NCI-H1105 treated with DMSO at 0.1 percent for 48 hours (cell line): ENCODE measurements around the gene ALDH3B2.
"Not testable (repeated sequence)": the region's sequence is repeated elsewhere in the genome, so short reads cannot be mapped to it uniquely, and the experiment has no call there.

Experiments
- DNase-seq: peaks from one replicate; lab custom pipeline; 2025; lab: John Stamatoyannopoulos, UW

ALDH3B2 gene

DNA sequence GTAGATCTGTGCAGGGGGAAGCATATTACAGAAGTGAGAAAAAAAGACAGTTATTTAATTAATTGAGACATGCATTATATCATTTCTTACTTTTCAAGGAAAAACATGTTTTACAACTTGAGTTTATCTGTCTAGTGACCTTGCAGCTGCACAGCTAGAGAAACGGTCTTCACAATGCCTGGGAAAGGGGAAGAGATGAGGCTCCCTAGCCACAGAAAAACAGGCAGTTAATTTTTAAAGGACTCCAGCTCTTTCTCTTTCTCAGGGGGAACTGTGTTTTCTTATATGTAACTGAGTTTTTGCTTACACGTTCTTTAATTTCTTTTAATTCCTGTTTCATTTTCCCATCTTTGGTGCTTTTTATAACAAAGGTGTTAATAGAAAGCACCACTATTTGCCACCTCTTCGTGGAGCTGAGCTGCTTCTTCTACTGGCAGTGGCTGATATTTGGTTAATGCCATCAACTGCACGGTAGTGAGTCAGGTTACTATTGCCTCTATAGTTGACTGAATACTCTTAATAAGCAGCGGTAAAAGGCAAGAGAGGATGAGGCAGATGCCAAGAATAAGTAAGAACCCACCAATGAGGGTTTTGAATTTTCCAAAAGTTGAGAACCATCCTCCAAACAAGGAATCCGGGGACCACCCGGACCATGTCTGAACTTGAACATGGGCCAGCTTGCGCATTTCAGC is 11.4 kb upstream of the ALDH3B2 start:
- not testable (repeated sequence) for DNase-seq

DNA sequence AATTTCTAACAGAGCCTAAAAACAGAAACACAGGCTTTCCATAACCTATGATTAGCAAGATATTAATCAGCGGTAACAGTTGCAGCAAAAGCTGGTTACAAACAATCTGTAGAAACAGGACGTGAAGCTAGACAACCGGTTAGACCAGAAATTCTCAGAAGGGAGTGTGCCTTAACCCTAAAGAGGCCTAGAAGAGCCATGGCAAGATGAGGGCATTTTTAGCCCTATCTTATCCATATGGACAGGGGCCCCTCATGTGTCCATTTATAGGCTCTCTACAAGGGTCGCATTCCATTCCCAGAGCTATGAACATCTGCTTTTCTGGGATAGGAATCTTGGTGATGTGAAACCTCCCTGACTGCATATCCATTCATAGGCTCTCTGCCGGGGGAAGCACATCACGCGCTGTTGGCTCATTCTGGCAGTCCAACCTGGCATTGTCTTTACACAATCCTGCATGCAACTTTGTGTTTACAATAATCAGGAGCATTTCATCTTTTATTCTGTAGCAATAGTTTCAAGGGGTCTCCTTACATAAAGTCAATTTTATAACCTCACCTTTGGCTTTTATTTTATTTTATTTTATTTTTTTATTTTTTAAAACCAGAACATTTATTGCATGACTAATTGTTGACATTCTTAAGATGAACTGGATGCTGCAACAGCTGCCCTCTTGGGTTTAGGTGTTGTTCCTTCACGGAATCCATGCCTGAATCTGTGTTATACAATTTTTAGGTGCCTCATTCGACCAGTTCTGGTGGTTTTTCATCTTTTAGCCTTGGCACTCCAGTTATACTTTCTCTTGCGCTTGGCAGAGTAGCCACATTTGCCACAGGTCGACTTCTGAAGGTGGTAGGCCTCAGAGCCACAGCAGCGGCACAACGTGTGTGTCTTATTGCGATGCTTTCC is 8.0 kb upstream of the ALDH3B2 start:
- DNase-seq: not testable (repeated sequence)

DNA sequence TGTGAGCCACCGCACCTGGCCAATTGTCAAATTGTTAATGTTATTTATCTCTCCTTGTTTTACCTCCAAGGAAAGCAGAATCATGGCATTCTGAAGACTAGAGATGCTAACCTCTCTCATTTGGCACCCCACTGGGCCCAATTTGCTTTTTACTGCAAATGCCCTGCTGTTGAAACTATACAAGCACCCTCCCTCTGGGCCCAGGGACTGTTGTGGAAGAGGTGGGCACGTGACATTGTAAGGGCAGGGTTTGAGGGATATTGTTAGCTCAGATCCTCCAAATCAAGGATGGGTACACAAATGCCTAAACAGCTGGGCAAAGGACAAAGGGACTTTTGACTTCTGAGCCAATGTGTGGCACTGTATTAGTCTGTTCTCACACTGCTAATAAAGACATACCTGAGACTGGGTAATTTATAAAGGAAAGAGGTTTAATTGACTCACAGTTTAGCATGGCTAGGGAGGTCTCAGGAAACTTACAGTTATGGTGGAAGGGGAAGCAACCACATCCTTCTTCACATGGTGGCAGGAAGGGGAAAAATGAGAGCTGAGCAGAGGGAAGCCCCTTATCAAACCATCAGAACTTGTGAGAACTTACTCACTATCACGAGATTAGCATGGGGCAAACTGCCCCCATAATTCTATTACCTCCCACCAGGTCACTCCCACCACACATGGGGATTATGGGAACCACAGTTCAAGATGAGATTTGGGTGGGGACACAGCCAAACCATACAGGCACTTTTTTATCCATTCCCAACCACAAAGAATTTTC is 6.5 kb upstream of the ALDH3B2 start:
- no peak for DNase-seq

DNA sequence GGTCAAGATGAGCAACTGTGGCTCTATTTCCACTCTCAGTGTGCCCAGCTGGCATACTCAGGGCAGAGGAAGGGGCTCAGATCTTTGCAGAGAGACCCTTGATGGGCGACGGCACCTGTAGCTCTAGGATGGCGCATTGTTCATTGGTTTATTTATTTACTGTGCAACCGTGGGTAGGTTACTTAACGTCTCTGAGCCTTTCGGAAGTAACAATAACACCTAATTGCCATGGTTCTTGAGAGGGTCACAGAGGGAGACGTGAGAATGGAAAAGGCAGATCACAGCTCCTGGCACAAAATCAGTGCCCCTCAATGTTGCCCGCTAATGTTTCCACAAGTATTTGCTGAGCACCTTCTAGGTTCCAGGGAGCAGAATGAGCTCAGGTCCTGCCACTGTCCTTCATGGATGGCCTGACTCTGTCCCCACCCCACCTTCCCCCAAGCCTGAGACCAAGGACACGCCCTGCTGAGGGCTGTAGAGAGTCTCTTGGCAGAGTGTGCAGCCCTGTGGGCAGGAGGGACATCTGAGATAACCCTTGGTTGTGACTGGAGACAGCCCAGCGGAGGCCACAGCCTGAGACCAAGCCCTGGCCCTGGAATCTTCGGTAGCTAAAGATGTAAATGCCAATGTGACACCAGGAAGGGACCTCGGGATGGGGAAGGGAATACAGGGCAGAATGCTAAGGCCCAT is 780 bp upstream of the ALDH3B2 start:
- no peak for DNase-seq

DNA sequence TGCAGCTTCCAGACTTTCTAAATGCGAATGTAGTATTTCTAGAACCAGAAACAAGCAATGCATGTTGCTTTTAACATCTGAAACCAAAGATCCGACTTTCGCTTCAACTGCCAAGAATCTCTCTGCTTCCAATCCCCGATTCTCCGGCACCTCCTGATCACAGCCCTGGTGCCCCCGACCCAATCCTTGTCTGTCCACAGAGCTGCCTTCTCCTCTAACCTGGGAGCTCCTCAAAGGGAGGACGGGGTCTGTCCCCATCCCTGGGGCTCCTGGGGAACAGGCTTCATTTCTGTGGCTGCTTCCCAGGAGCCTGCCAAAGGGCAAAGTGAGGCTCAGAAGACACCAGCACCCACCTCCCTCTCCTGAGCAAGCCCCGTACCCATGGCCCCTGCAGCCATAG is 521 bp downstream of the ALDH3B2 start:
- DNase-seq: no peak

DNA sequence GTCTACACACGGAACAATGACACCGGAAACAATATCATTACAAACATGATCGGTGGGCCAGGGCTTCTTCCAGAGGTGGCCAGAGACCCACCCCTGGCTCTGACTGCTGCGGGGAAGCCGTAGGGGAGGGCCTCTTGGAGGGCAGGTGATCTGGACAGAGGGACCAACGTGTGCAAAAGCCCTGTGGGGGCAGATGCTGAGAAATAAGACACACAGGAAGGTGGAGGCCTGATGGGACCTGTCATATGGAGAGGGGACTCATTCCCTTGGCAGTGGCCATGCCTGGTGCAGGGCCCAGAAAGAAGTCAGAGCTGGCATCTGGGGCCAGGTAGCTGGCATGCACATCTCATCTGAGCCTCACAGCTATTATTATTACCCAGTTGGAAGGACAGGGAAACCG is 1.1 kb downstream of the ALDH3B2 start:
- no peak for DNase-seq

DNA sequence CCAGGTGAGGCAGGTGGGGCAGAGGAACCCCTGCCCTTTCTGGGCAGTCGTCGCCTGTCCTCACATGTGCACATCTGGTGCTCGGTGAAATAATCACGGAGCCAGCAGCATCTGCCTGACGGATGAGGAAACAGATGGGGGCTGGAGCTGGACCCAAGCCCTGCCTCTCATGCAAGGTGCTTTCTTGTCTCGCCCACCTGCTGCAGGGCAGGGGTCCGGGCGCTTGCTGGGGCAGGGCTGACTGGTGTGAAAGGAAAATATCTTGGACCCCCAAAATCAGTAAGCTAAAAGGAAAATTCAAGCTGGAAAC is 3.3 kb downstream of the ALDH3B2 start:
- DNase-seq: no peak

DNA sequence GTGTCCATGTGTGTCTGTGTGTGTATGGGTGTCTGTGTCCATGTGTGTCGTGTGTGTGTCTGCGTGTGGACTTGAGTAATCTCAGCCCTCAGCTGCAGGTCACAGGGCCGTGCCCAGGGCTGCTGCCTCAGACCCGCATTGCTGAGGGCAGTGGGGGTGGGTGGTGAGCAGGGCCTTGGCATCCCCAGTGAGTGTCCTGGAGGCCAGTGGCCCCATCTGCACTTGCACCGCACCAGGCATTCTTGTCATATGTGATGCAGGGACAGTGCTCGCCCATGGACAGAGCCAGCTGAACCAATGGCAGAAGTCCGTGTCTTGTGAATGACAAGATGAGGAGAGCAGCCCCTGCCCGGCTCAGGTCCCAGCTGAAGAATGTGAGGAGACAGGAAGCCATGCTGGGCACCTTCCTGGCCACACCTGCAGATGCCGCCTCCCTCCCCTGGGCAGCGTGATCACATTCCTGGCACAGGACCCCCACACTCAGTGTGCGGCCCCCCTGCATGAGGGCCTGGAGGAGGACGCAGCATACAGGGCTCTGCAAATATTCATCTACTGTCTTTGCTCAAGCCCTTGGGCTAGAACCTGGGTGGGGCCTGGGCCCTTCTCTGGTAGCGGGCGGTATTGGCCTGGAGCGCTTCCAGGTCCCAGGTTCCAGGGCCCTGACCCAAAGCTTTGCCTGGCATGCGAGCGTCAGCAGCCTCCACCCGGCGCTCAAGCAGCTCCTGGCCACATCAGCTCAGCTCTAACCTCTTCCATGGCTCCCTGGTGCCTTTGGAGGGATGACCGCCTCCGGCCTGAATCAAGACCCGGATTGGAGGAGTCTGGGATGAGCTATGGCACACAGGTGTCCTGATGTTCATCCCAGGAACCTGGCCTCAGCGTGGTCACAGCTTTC is 3.9 kb downstream of the ALDH3B2 start:
- no peak for DNase-seq

DNA sequence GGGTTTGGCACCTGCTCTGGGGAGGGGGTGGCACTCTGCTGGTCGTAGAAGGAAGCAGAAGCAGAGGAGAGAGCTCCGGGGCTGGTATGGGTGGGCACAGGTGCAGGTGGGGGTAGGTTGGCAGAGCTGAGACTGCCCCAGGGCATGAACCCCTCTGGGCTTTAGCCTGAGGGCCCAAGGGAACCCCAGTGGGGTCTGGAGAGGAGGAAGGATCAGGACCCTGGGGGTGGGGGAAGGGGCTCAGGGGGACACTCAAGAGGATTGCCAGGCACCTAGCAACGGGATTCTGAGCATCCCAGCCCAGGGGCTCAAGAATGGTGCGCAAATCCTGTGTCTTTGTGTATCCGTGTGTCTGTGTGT is 6.3 kb downstream of the ALDH3B2 start:
- no peak for DNase-seq

DNA sequence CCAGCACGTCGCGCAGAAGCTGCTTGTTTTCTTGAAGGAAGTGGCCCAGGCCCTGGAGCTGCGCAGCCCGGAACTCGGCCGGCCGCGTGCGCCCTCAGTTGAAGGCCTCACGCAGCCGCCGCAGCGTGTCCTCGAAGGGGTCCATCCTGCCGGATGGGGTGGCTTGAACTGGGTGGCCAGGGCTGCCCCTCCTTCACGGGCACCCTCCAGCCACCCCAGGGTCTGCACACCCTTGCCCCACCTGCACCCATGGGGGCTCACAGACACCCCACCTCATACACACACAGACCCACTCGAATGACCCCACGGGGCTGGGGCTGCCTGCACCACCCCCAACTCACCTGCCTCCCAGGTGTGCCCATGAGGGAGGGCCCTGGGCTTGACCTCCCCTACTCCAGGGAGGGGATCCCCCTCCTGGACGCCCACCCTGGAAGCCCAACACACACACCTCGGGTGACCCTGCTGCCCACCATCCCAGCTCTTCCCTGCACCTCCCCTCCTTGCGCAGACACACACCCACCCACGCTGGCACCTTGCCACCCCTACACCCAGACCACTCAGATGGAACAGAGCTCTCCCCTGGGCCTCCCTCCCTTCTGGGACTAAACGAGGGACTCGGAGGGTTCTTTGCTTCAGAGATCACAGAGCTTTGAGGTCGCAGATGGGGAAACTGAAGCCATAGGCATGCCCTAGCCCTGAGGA is 6.8 kb downstream of the ALDH3B2 start:
- DNase-seq: no peak

DNA sequence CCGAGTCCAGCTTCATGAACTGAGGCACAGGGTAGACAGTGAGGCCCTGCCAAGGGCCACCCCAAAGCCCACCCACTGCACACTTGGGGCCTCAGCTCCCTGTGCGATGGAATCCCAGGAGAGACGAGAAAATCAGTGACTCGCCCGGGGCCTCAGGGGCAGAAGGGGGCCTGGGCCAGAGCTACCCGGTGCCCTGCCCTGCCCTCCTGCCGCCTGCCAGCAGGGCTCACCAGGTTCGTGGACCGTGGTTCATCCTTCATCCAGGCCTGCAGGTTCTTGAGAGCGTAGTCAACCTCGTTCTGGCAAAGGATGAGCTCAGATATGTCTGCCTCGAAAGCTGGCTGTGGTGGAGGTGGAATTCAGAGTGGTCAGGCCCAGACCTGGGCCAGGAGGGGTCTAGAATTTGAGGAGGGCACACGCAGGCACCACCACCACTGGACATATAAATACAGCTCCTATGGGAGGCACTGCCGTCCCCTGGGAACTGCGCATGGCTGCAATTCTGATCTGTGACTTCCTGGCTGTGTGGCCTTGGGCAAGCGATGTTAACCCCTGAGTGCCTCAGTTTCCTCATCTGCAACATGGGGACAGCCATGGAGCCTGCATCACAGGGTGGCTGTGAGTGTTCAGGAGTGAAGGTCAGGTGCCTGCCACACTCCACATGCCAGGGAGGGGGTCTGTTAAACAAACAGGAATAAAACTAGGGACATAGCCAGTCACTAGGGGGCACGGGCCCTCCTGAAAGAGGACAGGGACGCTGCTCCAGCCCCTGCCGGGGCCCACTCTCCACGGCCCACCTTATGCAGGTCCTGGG is 7.5 kb downstream of the ALDH3B2 start:
- no peak for DNase-seq

DNA sequence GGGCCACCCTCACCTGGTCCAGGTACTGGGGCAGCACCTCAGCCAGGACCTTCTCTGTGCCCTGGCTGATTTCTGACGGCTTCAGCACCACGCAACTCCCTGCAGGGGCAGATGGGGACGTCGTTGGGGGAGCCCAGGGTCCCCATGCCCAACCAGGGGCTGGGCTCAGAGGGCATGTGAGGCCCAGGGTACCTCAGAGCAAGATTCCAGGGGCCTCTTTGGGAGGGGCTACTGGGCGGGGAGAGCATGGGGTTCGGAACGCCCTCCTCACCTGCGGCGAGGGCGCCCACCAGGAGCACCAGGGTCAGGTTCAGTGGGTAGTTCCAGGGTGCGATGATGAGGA is 8.1 kb downstream of the ALDH3B2 start:
- DNase-seq: no peak

DNA sequence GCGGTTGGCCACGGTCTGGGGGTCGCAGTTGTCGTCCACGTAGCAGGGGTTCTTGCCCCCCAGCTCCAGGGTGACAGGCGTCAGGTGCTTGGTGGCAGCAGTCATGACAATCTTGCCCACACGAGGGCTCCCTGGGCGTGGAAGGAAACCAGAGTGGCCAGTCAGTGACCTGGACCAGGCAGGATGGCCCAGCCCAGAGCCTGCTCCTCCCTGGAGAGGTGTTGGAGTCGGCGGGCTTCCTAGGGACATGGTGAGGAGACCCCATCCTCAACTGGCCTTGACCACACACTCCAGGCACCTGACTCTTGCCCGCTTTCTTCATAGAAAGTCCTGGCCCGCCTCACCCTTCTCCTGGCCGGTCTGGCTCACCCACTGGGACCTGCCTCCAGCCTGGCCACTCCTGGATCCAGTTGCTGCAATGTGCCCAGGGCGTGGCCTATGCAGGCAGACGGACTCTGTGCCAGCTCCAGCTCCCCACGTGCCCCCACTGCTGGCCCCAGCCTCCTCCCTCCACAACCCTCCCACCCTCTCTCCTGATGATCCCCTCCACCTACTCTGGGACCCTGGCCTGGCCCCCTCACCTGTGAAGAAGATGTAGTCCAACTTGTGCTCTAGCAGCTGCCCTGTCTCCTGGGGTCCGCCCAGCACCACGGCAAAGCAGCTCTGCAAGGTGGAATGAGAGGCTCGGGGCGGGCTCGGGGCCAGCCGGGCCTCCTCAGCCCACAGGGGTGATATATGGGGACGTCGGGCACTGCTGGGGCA is 8.7 kb downstream of the ALDH3B2 start:
- no peak for DNase-seq

DNA sequence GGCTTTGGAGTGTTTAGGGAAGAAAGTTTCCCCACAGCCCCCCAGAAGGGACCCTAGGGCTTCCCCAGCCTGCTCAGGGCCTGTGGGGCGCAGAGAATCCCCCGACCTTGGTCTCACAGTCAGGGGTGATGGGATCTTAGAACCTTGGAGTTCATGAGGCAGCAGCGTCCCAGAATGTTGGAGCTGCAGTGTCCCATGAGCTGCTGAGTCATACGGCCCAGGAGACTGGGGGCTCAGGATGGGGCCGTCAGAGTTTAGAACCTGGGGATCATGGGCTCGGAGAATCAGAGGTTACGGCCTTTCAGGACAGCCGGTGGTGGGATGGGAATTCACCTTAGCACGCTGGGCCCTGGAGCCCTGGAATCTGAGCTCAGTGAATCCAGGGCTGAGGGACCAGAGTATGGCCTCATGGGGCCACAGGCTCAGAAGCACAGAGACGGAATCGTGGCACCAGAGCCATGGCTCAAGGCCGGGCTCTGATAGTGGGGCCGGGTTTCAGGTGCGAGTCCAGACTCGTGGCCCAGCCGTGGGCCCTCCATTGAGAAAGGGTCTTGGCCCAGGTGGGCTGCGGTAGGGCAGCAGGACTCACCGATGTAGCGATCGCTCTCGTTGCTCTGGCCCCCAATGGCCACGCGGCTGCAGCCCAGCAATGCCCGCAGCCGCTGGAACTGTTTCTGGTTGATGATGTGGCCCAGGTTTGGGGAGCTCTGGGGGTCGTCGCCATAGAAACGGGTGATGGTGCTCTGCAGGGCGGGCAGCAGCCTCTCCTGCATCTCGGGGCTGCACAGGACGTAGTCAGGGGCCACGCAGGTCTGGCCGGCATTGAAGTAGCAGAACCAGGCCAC is 9.5 kb downstream of the ALDH3B2 start:
- DNase-seq: no peak

DNA sequence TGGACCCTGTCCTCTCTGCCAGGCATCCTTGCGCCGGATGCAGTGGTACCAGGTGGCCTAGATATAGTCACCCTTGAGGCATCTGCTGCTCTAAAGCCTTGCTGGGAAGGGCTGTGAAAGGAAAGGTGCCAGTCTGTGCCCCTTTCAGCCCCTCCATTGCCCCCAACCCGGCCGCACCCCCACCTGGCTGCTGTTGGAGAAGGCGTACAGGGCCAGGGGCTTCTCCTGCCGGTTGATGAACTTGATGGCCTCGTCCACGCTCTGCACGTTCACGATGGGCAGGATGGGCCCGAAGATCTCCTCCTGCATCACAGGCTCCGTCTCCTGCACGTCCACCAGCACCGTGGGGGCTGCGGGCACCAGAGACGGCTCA is 10.2 kb downstream of the ALDH3B2 start:
- no peak for DNase-seq

DNA sequence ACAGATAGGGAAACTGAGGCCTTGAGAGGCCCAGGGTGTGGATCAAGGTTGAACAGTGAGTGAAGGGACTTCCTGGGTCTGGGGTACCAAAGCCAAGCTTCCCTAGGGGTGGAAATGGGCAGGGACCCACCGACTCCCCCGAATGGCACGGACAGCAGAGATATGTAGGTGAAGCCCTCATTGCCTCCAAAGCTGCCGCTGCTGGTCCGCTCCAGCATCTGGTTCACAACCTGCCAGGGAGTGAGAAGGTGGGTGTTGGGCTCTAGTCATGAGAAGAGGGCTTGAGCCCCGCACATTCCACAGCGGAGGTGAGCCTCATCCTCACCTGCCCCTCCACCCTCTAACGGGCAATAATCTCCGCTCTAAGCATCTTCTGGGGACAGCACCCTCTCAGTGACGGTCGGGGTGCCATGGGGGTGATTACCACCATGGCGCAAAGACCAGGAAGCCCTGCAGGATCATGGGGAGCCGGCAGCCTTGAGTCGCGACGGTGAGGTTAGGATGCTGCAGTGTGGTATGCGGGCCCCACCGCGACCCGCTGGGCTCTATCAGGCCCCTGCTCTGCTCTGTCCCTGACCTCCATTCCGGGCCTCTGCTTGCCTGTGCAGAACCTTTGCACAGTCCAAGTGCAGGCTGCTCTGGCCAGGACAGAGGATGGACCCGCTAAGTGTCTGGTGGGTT is 10.8 kb downstream of the ALDH3B2 start:
- DNase-seq: no peak

DNA sequence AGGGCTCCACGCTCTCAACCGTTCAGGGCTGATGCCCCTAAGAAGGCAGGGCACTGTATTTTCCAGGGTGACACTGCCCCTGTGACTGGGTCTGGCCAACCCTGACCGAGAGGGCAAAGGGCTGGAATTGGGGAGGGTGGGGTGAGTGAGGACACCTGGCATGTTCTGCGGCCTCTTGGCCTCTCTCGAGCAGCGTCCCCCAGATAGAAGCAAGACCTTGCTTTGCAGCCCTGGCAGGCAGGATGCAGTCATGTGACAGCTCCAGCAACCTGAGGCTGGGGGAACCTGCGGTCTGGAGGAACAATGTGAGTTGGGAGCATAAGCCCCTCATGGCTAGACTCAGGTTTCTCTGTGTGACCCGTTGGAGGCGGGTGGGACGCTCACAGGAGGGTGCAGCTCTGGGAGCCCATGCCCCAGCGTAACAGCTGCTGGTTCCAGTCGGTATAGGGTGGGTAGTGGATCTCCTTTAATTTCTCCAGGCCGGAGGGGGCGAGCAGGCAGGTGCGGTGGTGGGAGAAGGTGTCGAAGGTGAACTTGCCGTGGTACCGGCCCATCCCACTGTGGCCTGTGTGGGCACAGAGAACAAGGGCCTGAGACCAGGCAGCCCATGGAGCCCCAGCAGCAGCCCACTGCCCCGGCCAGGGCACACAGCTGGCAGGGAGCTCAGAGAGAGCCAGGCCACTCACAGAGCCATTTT is 11.4 kb downstream of the ALDH3B2 start:
- DNase-seq: no peak
